GM19395 (cell line): ENCODE results near the gene AADACL3.

Experiments used
- ATAC-seq: cut with Tn5 transposase; IDR thresholded peaks from one replicate; pipeline ENCODE4 v1.9.1; 2021; ENCODE audit warnings: mild to moderate bottlenecking, moderate library complexity; ENCODE audit not compliant: unreplicated experiment

Gene AADACL3

DNA sequence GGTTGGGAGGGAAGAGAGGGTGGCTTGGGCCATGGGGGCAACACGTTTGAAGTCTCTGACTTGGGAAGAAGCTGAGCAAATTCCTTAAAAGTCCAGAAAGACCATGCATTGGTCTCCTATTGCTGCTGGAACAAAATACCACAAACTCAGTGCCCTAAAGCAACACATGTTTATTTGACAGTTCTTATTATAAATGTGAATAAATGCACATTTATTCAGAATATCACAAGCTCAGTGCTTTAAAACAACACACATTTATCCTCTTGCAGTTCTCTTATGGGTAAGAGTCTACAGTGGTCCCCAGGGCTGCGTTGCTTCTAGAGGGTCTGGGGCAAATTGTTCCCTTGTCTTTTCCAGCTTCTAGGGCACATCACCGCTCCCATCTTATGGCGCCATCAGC is 47.6 kb downstream of the AADACL3 start:
- ATAC-seq: no peak

DNA sequence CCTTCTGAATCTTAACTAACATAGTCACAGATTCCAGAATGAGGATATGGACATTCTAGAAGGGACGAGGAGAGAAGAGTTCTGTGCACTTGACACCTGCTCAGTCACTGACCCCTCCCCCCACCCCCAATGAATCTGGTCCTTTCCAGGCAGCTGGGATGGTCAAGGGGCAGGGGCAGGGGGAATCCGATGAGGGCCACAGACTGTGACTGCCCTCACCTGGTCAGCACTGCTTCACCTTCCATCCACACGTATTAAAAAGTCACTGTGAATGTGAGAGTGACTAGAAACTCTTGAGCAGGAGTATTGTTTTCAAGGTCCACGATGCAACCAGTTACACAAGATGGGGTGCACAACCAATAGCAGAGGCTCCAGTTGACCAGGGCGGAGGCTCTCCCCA is 48.1 kb downstream of the AADACL3 start:
- no peak for ATAC-seq

DNA sequence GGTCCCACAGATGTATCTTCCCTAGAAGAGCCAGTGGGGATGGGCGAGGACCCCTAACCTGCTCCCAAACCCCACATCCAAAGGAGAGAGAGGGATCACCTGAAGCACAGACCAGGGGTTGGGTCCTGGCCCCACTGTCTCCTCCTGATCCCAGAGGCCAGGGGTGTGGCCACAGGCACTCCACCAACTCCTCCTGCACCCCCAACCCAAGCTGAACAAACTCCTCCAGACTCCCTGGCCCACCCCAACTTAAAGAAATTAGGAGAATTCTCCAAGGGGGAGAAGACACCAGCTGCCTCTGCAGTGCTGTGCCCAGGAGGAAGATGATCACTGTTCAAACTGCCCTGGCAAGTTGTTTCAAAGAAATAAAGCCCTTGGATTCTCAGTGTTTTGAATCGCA is 53.1 kb downstream of the AADACL3 start:
- no peak for ATAC-seq

DNA sequence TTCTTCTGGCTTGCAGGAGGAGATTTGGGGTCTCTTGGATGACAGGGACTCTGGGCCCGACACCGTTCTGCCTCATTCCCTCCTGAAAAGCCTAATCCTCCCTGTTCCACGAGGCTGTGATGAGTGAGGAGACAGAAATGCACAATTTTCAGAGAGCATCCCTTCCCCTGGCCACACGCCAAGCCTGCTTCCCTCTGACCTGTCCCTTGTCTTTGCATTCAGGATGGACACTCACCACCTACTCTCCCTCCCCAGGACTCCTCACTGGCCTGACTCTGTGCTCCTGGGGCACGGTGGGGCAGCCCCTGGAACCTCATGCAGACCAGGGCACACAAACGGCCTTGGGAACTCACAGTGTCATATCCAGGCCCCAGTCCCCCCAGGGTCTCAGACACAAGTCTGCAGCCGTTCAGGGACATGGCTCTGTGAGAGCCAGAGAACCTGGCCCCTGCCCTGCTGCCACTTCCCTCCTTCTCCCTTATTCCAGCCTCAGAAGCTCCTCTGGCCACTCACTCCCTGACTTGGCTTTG is 54.1 kb downstream of the AADACL3 start:
- no peak for ATAC-seq

DNA sequence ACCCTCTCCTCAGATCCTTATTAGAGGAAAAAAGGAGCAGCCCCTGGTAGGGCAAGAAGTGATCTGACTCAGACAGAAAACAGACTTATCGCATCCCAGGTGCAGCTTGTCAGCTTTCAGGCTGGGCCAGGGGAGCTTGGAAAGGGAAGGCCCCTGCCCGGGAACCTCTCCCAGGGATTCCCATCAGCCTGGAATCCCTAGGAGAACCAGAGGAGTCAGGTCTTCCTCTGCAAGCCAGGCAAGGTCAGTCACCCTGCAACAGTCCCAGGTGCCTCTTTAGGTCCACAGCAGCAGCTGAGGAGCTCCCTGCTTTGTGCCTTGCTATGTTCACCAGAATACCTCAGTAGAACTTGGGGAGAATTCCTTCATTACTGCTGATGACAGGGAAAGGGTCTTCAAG is 54.7 kb downstream of the AADACL3 start:
- no peak for ATAC-seq

- no peak for ATAC-seq
These were observed 55.3 kb downstream of the AADACL3 start for GRCh38 chr1:12771186-12771585.

- ATAC-seq: no peak
These were observed 56.6 kb downstream of the AADACL3 start for GRCh38 chr1:12772520-12772919.

DNA sequence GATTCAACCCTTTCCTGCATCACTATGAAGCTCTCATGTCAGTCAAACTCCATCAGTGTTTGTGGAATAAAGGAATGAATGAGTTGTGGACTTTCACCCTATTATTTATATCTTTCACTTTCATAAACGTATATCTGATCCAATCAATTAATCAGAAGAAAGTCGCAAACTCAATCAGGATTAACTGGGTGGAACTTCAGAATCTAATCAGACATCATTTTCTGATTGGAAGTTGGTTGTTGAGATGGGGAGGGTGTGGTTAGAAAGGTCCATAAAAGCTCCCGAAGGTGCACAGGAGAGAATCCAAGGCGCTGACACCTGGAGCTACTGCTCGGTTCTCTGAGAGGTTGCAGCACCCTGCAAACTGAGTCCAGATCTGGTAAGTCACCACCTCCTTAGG is 57.5 kb downstream of the AADACL3 start, which contains the start of gene PRAMEF12:
PRAMEF12 (plus strand) TSS at position 301 of the 400 bp plus-strand sequence. CDS start 1,130 bp downstream, outside the sequence.
- ATAC-seq: no peak

DNA sequence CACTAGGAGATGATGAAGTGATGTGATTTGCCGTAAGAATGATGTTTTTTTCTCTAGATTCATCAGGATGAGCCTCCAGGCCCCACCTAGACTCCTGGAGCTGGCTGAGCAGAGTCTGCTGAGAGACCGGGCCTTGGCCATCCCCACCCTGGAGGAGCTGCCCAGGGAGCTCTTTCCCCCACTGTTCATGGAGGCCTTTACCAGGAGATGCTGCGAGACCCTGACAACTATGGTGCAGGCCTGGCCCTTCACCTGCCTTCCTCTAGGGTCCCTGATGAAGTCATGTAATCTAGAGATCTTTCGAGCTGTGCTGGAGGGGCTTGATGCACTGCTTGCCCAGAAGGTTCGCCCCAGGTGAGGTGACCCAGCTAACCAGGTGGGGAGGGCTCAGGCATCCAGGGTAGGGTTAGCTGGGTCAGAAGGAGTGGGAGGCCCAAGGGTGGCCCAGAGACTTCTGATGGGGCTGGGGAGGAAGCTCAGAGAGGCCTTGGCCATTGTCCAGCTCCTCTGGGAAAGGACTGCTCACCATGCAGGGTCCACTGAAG is 59.0 kb downstream of the AADACL3 start:
- no peak for ATAC-seq

DNA sequence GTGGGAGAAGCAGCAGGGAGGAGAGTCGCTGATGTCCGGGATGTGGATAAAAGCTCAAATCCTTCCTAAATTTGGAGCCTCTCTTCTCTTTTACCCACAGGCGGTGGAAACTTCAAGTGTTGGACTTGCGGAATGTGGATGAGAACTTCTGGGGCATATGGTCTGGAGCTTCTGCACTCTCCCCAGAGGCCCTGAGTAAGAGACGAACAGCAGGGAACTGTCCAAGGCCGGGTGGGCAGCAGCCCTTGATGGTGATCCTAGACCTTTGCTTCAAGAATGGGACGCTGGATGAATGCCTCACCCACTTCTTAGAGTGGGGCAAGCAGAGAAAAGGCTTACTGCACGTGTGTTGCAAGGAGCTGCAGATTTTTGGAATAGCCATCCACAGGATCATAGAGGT is 59.5 kb downstream of the AADACL3 start:
- ATAC-seq: no peak

DNA sequence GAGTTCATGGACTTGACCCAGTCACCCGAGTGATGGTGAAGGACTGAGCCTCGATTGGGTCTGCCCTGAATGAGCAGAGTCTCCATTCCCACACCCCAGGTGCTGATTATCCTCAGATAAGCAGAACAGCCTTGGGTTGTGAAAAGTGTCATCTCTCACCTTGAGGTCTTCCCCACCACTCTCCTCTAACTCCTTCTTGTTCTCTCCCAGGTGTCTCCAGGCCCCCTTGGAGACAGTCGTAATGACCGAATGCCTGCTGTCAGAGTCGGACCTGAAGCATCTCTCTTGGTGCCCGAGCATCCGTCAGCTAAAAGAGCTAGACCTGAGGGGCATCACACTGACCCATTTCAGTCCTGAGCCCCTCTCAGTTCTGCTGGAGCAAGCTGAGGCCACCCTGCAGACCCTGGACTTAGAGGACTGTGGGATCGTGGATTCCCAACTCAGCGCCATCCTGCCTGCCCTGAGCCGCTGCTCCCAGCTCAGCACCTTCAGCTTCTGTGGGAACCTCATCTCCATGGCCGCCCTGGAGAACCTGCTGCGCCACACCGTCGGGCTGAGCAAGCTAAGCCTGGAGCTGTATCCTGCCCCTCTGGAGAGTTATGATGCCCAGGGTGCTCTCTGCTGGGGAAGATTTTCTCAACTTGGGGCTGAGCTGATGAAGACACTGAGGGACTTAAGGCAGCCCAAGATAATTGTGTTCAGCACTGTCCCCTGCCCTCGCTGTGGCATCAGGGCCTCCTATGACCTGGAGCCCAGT is 61.1 kb downstream of the AADACL3 start:
- no peak for ATAC-seq
